GM12873 (cell line): ENCODE measurements around the gene DUS1L.

ENCODE experiments used
- TF ChIP-seq, protein P1 (sequence below): IDR thresholded peaks from 2 replicates; pipeline ENCODE4 v1.5.1; 2012; ENCODE audit warnings: low read depth, mild to moderate bottlenecking, moderate library complexity, low read length, control low read depth; ENCODE audit not compliant: insufficient read depth; ENCODE audit errors: missing control alignments

DUS1L gene

DNA sequence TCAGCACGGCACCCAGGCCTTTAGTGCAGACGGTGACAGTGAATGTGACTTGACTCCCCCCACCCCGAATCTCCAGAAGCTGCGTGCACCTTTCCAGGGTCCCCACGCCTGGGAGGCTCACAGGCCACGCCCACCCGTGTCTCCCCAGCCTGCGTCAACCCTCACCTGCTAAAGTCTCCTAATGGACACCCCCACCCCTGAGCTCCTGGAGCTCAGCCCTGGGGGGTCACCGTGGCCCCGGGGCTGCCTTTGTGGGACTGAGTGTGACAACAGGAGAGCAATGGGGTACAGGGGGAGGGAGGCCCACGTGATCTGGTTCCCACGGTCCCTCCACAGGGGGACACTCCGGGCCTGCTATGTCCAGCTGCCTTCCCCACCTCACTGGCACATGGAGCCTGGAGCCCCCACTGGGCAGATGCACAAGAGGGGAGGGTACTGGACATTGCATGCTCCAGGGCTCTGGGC lies 39.8 kb upstream of the DUS1L start:
- TF ChIP-seq, protein P1, sequence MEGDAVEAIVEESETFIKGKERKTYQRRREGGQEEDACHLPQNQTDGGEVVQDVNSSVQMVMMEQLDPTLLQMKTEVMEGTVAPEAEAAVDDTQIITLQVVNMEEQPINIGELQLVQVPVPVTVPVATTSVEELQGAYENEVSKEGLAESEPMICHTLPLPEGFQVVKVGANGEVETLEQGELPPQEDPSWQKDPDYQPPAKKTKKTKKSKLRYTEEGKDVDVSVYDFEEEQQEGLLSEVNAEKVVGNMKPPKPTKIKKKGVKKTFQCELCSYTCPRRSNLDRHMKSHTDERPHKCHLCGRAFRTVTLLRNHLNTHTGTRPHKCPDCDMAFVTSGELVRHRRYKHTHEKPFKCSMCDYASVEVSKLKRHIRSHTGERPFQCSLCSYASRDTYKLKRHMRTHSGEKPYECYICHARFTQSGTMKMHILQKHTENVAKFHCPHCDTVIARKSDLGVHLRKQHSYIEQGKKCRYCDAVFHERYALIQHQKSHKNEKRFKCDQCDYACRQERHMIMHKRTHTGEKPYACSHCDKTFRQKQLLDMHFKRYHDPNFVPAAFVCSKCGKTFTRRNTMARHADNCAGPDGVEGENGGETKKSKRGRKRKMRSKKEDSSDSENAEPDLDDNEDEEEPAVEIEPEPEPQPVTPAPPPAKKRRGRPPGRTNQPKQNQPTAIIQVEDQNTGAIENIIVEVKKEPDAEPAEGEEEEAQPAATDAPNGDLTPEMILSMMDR, result no peak

DNA sequence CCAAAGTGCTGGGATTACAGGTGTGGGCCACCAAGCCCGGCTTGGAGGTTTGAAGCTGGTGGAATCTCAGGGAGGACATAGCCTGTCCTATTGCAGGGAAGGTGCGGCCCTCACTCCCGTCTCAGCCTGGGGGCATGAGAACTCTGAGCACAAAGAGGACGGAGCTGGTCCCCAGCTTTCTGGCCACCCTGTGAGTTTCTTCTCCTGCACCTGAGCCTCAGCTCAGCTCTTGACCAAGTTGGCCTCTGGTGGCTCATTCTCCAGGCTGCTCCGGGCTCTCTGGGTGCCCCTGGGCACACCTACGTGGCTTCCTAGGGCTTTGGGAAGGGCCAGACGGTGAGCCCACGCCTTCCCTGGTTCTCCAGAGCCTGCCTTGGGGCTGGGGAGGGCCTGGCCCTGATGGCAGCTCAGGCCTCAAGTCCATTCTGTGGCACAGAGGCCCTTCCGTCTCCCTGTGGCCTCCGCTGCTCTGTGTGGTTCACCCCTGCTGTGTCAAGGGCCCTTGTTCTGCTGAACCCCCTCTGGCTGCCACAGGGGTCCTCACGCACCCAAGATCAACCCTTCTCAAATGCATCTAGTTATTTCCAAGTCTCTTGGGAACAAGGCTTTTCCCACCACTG lies 39.3 kb upstream of the DUS1L start:
- TF ChIP-seq, protein P1, result no peak

DNA sequence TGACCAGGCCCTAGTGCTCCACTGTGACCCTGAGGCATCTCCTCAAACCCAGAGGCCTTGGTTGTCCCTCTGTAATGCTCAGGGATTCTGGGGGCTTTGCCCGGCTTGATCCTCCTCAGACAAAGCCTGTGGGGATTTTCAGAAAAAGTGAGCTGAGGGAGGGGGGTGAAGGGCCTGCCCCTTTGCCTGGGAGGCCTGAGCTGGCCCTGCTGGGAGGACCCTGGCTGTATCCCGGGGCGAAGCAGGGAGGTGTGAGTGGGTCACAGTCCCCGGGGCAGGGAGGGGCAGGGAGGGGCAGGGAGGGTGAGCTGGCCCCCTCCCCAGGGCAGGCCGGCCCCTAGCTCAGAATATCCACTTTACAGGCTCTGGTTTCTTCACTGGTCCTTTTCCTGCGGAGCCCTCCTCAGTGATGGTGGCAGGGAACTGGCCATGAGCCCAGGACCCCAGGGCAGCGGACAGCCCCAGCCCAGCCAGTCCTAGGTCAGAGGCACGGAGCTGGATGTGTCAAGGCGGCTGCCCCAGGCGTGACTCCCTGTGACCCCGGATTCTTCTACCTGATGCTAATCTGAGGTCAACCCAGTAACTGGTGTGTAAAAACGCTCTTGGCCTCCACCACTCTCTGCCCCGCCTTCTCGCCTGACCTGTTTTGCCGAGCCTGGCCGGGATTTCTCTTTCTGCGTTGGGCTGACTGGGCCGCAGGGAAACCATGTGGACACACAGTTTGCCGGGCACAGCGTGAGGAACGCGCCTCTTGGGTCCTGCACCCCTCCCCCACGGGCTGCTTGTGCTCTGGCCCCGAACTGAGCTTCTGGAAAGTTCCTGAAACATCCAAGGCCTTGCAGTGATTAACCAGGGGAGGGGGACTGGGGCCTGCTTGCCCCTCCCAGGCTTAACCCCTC lies 38.2 kb upstream of the DUS1L start:
- TF ChIP-seq, protein P1, result no peak

DNA sequence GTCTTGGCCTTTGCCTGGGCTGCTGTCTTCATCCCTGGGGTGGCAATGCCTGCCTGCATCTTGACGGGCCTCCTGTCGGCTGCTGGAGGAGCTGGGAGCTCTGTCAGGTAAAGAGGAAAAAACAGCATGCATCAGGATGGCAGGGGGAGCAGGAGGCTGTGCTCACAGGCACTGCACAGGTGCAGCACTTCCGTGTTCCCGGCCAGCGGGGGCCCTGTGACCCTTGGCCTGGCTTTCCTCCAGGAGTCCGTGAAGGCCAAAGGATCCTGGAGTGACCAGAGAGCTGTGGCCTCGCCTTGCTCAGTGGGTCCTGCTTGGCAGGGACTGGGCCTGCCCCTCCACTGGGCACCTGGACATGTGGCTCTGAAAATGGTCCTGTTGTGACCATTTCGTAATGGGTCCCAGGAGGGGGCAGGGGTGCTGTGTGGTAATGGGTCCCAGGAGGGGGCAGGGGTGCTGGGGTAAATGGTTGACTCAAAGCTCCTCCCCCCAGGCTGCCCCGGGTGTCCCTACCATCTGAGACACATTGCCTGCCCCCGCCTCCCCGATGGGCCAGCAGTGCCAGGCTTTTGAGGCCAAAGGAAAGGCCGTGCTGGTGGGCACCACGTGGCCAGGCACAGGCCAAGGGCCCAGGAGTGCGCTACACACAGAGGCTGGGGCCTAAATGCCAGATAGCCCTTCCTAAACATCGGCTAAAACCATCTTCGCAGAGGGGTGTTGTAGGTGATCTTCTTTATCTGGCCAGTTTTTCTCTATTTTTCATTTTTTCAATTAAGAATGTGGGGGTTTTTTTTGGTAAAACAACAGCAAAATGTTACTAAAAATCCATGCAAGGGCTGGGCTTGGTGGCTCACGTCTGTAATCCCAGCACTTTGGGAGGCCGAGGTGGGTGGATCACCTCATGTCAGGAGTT lies 36.4 kb upstream of the DUS1L start:
- TF ChIP-seq, protein P1, result no peak

DNA sequence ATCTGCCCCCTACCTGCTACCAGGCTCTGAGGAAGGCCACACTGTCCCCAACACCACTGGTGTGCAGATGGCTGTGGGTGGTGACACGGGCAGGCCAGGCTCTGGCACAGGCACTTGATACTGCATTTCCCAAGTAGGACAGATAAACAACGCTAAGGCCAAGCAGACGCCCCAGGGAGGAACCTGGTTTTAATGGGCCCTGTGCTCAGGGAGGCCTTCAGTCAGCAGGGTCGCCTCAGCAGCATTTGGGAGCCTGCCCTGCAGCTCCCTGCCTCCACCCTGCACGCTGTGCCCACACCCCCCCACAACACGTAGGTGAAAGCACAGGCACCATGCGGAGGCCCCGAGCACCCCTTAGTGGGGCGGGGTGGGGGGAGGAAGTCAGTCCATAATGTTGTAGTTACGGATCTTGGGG lies 35.7 kb upstream of the DUS1L start:
- TF ChIP-seq, protein P1, result no peak

DNA sequence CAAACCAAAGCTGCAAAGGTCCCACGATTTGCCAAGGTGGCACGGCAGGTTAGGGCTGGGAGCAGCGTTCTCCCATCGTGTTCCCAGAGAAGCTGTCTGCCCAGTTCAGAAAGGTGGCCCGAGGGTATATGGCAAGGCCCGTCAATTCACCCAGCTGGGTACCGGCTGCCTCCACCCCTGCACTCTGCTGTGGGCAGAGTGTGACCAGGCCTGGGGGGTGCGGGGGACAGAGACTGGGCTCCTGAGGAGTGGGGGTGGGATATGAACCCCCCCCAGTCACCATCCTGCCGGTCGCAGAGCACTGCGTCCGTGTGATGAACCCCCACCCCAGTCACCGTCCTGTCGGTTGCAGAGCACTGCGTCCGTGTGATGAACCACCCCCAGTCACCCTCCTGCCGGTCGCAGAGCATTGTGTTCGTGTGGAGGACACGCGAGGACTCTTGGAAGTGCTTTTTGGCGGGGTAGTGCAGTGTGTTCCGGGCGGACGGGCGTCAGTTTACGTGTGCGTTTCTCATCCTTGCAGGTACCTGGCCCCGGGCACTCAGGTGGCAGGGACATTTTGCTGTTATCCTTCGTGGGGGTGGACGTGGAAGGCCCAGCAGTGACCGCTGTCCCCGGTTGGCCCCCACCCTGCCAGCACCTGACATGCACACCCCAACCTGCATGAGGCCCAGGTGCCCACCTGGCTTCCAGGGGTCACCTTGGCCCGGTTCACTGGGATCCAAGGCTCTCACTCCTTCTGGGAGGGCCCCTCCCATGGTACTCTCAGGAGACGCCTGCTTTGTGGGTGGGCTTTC lies 35.1 kb upstream of the DUS1L start:
- TF ChIP-seq, protein P1, result no peak
